ENCODE results near the gene MRPL22. TPM values are rescaled to one million over a fixed set of nuclear protein-coding genes. Genes with fewer than 3 reads are reported as not detected.

MRPL22 gene
- total RNA-seq, 1 donor from 2014 or later: 38.4 TPM

DNA sequence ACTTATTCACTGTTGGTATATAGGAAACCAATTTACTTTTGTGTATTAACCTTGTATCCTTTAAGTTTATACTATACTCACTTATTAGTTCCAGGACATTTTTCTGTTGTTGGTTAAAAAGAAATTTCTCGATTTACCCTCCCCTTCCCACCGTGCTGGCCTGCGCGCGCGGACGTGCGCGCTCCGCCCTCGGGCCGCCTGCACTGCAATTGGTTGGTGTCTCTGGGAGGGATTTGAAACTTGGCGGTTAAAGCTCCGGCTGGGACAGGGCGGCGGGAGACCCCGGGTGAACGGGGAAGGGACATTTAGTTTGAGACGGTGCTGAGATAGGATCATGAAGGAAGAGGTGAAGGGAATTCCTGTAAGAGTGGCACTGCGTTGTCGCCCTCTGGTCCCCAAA lies 72.7 kb downstream of the MRPL22 start, which contains the start of gene KIF4B:
Gene KIF4B (plus strand): TSS at position 230 of the 400 bp plus-strand sequence. CDS start 105 bp downstream, at position 335.
- no peak for DNase-seq
- Mint-ChIP-seq H3K36me3 (ENCODE audit: unreplicated experiment) (peaks cover 22% of the 10 kb centered on the region), H3K27me3 (ENCODE audit: unreplicated experiment) (peaks cover 5% of the 10 kb centered on the region), H3K4me3 (ENCODE audit: unreplicated experiment) (no peak within 1 kb of the TSS), H3K4me1 (ENCODE audit: low read depth, unreplicated experiment) (no peaks in the 10 kb centered on the region), H3K27ac (ENCODE audit: unreplicated experiment) (no peak within 1 kb of the TSS), H3K9me3 (ENCODE audit: unreplicated experiment) (peaks cover 3% of the 10 kb centered on the region)
- TF ChIP-seq, protein P1, sequence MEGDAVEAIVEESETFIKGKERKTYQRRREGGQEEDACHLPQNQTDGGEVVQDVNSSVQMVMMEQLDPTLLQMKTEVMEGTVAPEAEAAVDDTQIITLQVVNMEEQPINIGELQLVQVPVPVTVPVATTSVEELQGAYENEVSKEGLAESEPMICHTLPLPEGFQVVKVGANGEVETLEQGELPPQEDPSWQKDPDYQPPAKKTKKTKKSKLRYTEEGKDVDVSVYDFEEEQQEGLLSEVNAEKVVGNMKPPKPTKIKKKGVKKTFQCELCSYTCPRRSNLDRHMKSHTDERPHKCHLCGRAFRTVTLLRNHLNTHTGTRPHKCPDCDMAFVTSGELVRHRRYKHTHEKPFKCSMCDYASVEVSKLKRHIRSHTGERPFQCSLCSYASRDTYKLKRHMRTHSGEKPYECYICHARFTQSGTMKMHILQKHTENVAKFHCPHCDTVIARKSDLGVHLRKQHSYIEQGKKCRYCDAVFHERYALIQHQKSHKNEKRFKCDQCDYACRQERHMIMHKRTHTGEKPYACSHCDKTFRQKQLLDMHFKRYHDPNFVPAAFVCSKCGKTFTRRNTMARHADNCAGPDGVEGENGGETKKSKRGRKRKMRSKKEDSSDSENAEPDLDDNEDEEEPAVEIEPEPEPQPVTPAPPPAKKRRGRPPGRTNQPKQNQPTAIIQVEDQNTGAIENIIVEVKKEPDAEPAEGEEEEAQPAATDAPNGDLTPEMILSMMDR (IDR thresholded peaks at IDR 0.05; ENCODE audit: partially characterized antibody, unreplicated experiment): no peak

DNA sequence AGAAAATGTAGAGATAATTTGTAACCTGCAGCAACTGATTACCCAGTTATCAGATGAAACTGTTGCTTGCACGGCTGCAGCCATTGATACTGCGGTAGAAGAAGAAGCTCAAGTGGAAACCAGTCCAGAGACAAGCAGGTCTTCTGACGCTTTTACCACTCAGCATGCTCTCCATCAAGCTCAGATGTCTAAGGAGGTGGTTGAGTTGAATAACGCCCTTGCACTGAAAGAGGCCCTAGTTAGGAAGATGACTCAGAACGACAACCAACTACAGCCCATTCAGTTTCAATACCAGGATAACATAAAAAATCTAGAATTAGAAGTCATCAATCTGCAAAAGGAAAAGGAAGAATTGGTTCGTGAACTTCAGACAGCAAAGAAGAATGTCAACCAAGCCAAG lies 74.4 kb downstream of the MRPL22 start:
- H3K9me3 Mint-ChIP-seq (ENCODE audit: unreplicated experiment): peaks cover 3% of the 10 kb centered on the region
- DNase-seq: no peak
- no peak overlapping the region for H3K4me3 Mint-ChIP-seq (ENCODE audit: unreplicated experiment)
- H3K36me3 Mint-ChIP-seq (ENCODE audit: unreplicated experiment): peaks cover 25% of the 10 kb centered on the region
- no peak overlapping the region for H3K27ac Mint-ChIP-seq (ENCODE audit: unreplicated experiment)
- no peaks in the 10 kb centered on the region for H3K4me1 Mint-ChIP-seq (ENCODE audit: low read depth, unreplicated experiment)
- TF ChIP-seq, protein P1 (IDR thresholded peaks at IDR 0.05; ENCODE audit: partially characterized antibody, unreplicated experiment): no peak
- peaks cover 3% of the 10 kb centered on the region for H3K27me3 Mint-ChIP-seq (ENCODE audit: unreplicated experiment)

DNA sequence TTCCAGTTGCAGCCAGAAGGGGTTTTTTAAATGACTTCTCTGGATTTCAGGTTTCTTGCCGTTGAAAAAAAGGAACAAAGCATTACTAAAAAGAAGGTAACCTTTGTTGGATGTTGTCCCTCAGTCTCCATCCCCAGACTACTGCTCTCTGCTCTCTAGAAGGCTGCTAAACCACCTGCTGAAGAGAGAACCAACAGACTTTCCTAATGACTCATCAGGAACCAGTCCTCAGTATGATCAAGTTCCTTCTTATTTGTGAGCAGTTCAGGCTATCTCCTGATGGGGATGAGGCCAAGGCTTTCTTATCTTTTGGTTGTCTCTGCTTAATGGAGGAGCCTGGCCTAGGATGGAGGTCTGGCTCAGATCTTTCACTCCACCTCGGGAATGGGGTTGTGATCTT lies 76.7 kb downstream of the MRPL22 start:
- Mint-ChIP-seq H3K27me3 (ENCODE audit: unreplicated experiment) (peaks cover 3% of the 10 kb centered on the region), H3K9me3 (ENCODE audit: unreplicated experiment) (peaks cover 3% of the 10 kb centered on the region), H3K4me3 (ENCODE audit: unreplicated experiment) (no peak overlapping the region), H3K27ac (ENCODE audit: unreplicated experiment) (no peak overlapping the region), H3K36me3 (ENCODE audit: unreplicated experiment) (peaks cover 25% of the 10 kb centered on the region), H3K4me1 (ENCODE audit: low read depth, unreplicated experiment) (no peaks in the 10 kb centered on the region)
- DNase-seq: no peak
- TF ChIP-seq, protein P1 (IDR thresholded peaks at IDR 0.05; ENCODE audit: partially characterized antibody, unreplicated experiment): no peak

Other genes with a start within 250 kb of the MRPL22 start
- 199 TPM for gene LARP1, start 185.7 kb upstream of the MRPL22 start, total RNA-seq (ENCODE audit: unreplicated experiment)
- 0.66 TPM for gene FAXDC2, start 90.5 kb upstream of the MRPL22 start, total RNA-seq (ENCODE audit: unreplicated experiment)
- 54.7 TPM for gene CNOT8, start 82.4 kb upstream of the MRPL22 start, total RNA-seq (ENCODE audit: unreplicated experiment)
- gene GEMIN5, start 2.9 kb upstream of the MRPL22 start, total RNA-seq (ENCODE audit: unreplicated experiment): 13.9 TPM
- gene KIF4B, start 72.7 kb downstream of the MRPL22 start, total RNA-seq (ENCODE audit: unreplicated experiment): not detected